Measurements from ENCODE around the gene ZFYVE19. TPM values are rescaled to one million over a fixed set of nuclear protein-coding genes. Genes with fewer than 3 reads are reported as not detected.

The ZFYVE19 gene
- total and polyA plus RNA-seq, 2 donors from 2014 or later = 18.7 to 37.5 TPM

DNA sequence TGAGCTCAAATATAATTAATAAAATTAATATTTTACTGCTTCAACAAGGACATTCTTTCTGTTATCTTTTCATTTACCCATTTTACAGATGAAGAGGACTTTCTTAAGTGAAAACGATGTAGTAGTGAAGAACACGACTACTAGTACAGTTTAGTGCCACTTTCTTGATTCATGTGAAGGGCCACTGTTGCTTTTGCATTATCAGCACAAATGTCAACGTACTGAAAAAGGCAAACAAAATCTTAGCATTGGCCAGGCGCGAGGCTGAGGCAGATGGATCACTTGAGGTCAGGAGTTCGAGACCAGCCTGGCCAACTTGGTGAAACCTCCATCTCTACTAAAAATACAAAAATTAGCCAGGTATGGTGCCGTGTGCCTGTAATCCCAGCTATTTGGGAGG, 12.2 kb downstream of the ZFYVE19 start:
- FAIRE-seq (no peak), DNase-seq (no peak)
- H3K27me3 ChIP-seq (ENCODE audit: control insufficient read depth, insufficient read depth, low read length) = no peaks in the 10 kb centered on the region
- TF ChIP-seq, protein P1, sequence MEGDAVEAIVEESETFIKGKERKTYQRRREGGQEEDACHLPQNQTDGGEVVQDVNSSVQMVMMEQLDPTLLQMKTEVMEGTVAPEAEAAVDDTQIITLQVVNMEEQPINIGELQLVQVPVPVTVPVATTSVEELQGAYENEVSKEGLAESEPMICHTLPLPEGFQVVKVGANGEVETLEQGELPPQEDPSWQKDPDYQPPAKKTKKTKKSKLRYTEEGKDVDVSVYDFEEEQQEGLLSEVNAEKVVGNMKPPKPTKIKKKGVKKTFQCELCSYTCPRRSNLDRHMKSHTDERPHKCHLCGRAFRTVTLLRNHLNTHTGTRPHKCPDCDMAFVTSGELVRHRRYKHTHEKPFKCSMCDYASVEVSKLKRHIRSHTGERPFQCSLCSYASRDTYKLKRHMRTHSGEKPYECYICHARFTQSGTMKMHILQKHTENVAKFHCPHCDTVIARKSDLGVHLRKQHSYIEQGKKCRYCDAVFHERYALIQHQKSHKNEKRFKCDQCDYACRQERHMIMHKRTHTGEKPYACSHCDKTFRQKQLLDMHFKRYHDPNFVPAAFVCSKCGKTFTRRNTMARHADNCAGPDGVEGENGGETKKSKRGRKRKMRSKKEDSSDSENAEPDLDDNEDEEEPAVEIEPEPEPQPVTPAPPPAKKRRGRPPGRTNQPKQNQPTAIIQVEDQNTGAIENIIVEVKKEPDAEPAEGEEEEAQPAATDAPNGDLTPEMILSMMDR (IDR thresholded peaks at IDR 0.05; ENCODE audit: borderline replicate concordance, extremely low read depth, insufficient read depth) = no peak
- intact Hi-C loops (cut with DNase I) = no loop called here
- peaks cover 0 to 4% (median 0%) of the 10 kb centered on the region in 3 donors for H3K4me1 ChIP-seq (ENCODE audit: control insufficient read depth in 2 of 3, insufficient read depth in 2 of 3, low read depth in 1 of 3, low read length in 3 of 3)
- H3K9ac ChIP-seq (ENCODE audit: low read length in 3 of 3) = no peak overlapping the region
- H3K9me3 ChIP-seq (ENCODE audit: control insufficient read depth in 2 of 3, insufficient read depth in 1 of 3, low read length in 3 of 3) = no peaks in the 10 kb centered on the region
- no peak overlapping the region for H3K4me3 ChIP-seq (ENCODE audit: low read length in 3 of 3)
- peaks cover 0 to 6% (median under 1%) of the 10 kb centered on the region in 3 donors for H3K36me3 ChIP-seq (ENCODE audit: control insufficient read depth in 2 of 3, insufficient read depth in 3 of 3, low read length in 3 of 3)
- H3K27ac ChIP-seq (ENCODE audit: low read depth in 2 of 2, low read length in 2 of 2) = no peak overlapping the region

DNA sequence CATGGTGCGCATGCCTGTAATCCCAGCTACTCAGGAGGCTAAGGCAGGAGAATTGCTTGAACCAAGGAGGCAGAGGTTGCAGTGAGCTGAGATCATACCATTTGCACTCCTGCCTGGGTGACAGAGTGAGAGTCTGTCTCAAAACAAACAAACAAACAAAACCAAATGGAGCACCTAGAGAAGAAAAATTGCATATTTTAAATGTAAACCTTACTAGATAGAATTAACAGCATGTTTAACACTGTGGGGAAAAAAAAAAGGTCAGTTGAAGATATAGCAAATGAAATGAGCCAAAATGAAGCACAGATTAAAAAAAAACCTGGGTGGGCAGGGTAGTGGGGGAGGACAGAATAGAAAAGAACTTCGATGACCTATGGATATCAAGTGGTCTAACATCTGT, 14.3 kb downstream of the ZFYVE19 start:
- H3K4me3 ChIP-seq (ENCODE audit: low read length in 3 of 3) = no peak overlapping the region
- TF ChIP-seq, protein P1 (IDR thresholded peaks at IDR 0.05; ENCODE audit: borderline replicate concordance, extremely low read depth, insufficient read depth) = no peak
- H3K36me3 ChIP-seq (ENCODE audit: control insufficient read depth in 2 of 3, insufficient read depth in 3 of 3, low read length in 3 of 3) = no peaks in the 10 kb centered on the region
- no peaks in the 10 kb centered on the region for H3K27me3 ChIP-seq (ENCODE audit: control insufficient read depth, insufficient read depth, low read length)
- intact Hi-C loops (cut with DNase I) = no loop called here
- H3K4me1 ChIP-seq (ENCODE audit: control insufficient read depth in 2 of 3, insufficient read depth in 2 of 3, low read depth in 1 of 3, low read length in 3 of 3) = peaks cover 0 to 4% (median 0%) of the 10 kb centered on the region in 3 donors
- no peak overlapping the region for H3K9ac ChIP-seq (ENCODE audit: low read length in 3 of 3)
- no peak for DNase-seq
- H3K9me3 ChIP-seq (ENCODE audit: control insufficient read depth in 2 of 3, insufficient read depth in 1 of 3, low read length in 3 of 3) = no peaks in the 10 kb centered on the region
- FAIRE-seq = no peak
- H3K27ac ChIP-seq (ENCODE audit: low read depth in 2 of 2, low read length in 2 of 2) = no peak overlapping the region

DNA sequence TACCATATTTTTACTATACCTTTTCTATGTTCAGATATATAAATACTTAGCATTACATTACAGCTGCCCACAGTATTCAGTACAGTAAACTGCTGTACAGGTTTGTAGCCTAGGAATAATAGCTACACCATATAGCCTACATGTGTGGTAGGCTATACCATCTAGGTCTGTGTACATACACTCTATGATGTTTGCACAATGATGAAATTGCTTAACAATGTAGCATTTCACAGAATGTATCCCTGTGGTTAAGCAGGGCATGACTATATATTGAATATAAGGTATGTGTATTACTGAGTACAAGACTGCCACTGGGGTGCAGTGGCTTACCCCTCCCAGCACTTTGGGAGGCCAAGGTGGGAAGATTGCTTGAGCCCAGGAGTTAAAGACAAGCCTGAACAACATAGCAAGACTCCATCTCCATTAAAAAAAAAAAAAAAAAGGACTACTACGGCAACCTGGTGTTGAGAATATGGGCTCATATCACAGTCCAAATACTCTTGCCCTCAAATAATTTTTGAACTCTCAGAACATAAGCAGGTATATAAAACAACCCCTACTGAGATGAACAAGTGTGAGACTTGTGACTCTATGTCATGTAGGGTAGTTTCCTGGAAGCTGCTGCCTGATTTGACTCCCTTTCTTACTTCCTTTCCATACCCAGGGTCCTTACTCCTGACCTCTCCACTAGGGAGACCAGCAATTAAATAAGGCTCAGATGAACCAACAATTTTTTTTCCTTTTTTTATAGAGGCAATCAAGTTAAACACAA, 16.9 kb downstream of the ZFYVE19 start:
- H3K27me3 ChIP-seq (ENCODE audit: control insufficient read depth, insufficient read depth, low read length) = no peaks in the 10 kb centered on the region
- no peaks in the 10 kb centered on the region for H3K36me3 ChIP-seq (ENCODE audit: control insufficient read depth in 2 of 3, insufficient read depth in 3 of 3, low read length in 3 of 3)
- peaks cover 0 to 4% (median 0%) of the 10 kb centered on the region in 3 donors for H3K4me1 ChIP-seq (ENCODE audit: control insufficient read depth in 2 of 3, insufficient read depth in 2 of 3, low read depth in 1 of 3, low read length in 3 of 3)
- TF ChIP-seq, protein P1 (IDR thresholded peaks at IDR 0.05; ENCODE audit: borderline replicate concordance, extremely low read depth, insufficient read depth) = no peak
- no peak overlapping the region for H3K27ac ChIP-seq (ENCODE audit: low read depth in 2 of 2, low read length in 2 of 2)
- H3K9ac ChIP-seq (ENCODE audit: low read length in 3 of 3) = no peak overlapping the region
- intact Hi-C loops (cut with DNase I) = no loop called here
- FAIRE-seq = no peak
- no peak overlapping the region for H3K4me3 ChIP-seq (ENCODE audit: low read length in 3 of 3)
- H3K9me3 ChIP-seq (ENCODE audit: control insufficient read depth in 2 of 3, insufficient read depth in 1 of 3, low read length in 3 of 3) = no peaks in the 10 kb centered on the region
- DNase-seq = no peak

Data from kidney (tissue), 14 donors.